Measurements from ENCODE around the gene UPF1.

DNA sequence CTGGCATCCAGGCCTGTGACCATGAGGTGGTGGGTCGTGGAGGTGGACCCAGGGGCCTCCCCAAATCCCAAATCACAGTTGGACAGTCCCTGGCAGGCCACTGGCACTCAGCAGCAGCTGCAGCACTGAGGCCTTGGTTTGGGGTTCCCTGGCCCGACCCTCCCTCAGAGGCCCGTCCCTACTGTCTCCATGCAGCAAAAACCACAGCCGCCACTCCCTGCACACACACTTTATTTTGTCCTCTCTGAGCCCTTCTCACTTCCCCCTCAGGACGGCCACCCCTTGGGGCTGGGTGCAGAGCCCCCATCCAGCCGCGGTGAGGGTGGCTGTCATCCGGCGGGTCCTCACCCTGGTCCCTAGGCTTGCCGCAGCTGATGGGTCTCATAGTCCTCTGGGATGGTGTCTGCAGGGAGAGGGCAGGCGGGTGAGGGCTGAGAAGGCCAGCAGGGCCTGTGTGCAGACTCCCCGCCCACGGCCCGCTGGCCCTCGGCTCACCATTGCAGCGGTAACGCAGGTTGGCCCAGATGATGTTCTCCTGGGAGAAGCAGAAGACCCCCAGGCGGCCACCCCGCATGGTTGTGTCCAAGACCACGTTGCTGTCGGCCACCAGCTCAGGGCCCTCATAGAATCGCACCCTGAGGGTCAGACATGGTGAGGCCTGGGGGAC is 49.1 kb upstream of the UPF1 start:
- TF ChIP-seq RELA (CRISPR knock-in tag; IDR thresholded peaks at IDR 0.05), result no peak
- no peak for TF ChIP-seq FOXM1 (CRISPR knock-in tag; IDR thresholded peaks at IDR 0.05)
- no peak for TF ChIP-seq ZKSCAN5 (CRISPR knock-in tag; IDR thresholded peaks at IDR 0.05)
- no peak for TF ChIP-seq GABPB1 (CRISPR knock-in tag; IDR thresholded peaks at IDR 0.05)
- TF ChIP-seq HDAC6 (IDR thresholded peaks at IDR 0.05; ENCODE audit: low read depth, low read length), result no peak
- no peak for TF ChIP-seq GTF3A (CRISPR knock-in tag; conservative IDR thresholded peaks at IDR 0.05)
- TF ChIP-seq POLR2AphosphoS5 (IDR thresholded peaks at IDR 0.05; ENCODE audit: low read depth, low read length), result no peak

Data from HepG2 (cell line).